Right lung (tissue), 5 donors: Measurements from ENCODE around the gene CHRNA7. TPM values are rescaled to one million over a fixed set of nuclear protein-coding genes. Genes with fewer than 3 reads are reported as not detected.
"Not testable (repeated sequence)": the region's sequence is repeated elsewhere in the genome, so short reads cannot be mapped to it uniquely, and the experiment has no call there.

ENCODE experiments used
- DNase-seq, 2 donors: peaks; one replicate each; pipeline ENCODE4 v3.0.0-alpha.2; 2013
- polyA plus RNA-seq, 5 donors: library from polyadenylated mRNA; unstranded; fragments of 120-200 nt; gene quantifications; one replicate each; pipeline versions ENCODE4 v1.2.1 to v1.2.3, GENCODE V29; 2013; ENCODE audit warnings: inconsistent platforms in 1 of 5, low replicate concordance in 1 of 5; ENCODE audit not compliant: insufficient read length in 5 of 5, insufficient read depth in 1 of 5

Gene CHRNA7
- polyA plus RNA-seq, 5 donors = 19.1 to 31.8 (median 23.1) TPM

DNA sequence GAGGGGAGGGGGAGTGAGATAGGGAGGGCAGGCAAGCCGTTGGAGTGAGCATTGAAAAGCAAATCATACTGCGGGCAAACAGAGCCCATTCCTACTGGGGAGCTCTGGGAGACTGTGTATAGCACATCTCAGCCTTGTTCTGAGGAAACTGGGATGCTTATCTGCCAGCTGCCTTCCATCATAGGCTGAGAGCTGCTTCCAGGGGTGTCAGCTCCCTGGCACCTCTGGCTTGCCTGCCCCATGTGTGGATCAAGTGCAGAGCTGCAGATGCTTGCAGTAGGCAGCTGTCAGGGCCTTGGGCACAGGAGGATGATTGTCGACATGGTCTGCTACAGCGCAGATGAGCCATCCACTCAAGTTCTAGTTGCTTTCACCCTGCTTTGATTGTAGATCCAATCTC lies 86.8 kb downstream of the CHRNA7 start:
- DNase-seq = no peak

DNA sequence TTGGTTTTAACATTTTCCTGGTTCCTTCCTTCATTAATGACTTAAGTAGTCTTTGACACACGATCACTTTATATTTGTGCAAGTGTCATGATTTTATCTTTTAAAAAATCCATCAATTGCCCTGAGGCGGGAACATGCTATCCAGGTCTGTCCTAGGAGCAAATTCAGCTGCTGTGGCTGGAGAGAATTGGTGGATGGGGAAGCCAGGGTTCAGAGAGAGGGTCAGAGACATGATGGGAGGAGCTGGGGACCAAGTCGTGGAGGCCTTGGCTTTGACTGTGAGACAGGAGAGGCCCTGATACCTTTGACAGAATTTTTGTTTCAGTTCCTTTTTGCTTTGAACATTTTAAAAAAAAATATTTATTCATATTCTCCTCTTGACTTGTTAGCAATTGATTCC lies 89.0 kb downstream of the CHRNA7 start:
- no peak for DNase-seq

DNA sequence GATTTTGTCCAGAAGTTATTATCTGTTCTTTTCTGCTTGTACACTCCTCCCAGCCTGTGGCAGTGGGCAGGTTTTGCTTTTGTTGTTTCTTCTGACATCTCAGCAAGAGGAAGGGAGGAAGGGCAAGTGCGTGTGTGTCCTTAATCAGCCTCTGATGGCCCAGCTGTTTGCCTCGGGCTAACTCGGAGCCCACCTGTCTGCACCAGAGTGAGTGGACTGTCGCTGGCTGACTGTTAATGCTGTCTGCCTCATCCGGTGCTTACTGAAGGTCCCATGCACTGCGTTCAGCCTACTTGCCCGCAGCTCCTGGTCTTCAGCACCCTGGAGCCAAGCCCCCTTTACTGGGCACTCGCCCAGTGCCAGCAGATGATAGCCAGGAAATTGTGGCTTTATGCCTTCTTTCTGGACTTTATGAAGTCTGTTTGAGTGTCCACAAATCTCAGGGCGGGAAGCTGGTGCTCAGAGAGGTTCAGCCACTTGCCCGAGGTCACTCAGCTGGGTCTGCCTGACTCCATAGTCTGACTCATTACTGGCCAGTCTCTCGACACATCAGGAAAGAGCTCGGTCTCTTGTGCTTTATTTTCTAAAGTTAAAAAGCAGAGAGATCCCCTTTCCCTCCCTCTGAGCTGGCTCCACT lies 89.5 kb downstream of the CHRNA7 start:
- DNase-seq = no peak

DNA sequence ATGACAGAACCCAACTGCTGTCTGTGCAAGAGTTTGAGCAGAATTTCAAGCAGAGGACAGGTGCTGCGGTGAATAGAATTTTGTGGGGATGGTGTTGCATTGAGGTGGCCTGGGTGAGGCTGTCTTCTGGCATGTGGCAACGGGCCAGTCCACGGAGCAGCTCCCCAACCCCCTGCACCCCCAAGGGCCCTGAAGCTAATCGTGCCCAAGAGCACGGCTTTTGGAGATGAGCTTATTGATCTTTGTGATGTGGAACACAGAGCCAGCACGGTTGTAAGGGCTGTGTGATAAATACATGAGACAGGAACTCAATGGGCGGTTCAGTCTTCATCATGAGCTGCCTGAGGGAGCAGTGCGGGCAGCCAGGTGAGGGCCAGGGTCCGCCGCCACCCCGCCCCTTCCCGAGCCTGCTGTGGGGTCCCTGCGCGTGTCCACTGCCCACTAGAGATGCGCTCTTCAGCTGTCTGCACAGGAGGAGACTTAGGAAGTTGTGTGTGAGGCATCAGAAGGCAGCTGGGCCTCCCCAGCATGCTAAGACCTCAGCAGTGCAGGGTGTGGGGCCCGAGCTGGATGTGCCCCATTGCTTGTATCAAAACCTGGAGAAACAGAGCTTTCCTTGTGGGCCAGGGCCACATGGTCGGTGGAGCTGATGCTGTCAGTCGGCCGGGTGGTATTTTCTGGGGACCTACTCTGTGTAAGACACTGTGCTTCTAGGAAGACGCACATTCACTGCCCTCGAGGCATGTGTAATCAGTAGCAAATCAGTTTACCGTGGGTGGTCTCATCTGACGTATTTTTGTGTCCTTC lies 90.5 kb downstream of the CHRNA7 start:
- DNase-seq = no peak

DNA sequence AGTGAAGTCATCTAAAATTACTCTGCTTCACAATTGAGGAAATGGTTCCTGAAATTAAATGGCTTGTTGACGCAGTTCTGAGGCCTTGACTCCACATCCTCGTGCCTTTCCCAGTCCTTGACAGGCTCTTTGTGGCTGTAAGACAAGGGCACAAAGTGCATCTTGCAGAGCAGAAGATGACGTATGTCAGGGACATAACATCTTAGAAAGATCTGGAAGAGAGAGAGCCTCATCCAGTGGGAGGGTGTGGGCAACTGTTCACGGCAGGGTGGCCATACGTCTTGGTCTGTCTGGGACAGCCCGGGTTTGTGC lies 91.0 kb downstream of the CHRNA7 start:
- DNase-seq = no peak

DNA sequence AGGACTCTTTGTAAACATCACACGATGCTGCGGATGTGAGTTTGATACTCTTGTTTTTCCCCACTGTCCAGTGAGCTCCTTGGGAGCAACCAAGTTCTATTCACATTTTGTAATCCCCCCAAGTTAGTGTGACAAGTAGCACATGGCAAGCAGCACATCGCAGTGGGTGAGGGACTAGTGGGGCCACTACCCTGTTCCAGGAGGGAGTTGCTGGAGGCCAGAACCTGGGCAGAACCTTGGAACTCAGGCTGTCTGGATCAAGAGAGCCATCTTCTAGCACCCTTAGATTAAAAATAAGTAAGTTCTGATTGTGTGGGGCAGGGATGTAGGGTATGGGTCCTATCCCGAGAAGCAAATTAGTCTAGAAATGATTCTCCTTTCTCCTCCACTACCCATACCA lies 91.7 kb downstream of the CHRNA7 start:
- DNase-seq = no peak

DNA sequence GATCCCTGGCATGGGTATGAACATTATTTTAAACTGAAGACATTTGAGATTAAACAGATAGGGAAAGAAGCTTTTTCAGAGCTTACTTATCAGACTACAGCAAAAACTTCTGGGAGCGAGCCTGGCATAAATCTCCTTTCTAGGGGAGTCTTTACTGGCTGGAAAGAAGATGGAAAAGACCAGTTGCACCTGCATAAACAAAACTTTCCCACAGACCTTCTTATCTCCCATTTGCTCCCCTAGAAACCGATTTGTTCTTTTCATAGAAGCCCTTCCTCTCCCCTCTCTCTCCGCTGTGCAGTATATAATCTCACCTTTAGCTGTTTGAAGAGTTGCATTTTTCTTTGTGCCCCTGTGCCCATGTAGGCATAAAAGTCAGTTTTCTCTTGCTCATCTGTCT lies 93.2 kb downstream of the CHRNA7 start:
- DNase-seq = no peak

DNA sequence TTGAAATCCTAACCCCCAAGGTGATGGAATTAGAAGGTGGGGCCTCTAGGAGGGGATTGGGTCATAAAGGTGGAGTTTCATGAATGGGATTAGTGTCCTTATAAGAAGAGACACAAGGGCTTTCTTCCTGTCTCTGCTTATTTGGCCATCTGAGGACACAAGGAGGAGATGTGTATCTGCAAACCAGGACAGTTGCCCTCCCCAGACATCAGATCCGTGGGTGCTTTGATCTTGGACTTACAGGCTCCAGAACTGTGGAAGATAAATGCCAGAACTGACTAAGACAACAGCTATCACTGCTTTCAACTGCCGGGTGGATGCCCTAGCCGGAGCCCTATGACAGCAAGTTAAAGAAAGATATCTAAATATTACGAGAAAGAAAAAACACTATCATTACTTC lies 94.4 kb downstream of the CHRNA7 start:
- no peak for DNase-seq

DNA sequence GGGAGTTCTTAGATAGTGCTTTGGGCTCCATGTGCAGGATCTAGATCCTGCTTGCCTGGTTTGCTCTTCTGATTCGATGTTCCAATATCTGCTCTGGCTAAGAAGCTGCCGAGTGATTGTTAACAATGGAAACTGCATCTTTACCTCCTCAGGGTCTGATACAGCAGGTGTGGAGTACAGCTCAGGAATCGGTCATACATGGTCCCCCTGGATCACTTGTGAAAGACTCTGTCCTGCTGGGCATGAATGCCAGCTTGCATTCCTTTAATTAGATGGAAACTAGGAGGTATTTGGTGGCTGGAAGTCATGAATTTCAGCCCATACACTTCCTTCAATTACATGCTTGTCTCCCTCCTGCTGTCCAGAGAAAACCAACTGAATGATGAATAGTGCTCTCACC lies 95.3 kb downstream of the CHRNA7 start:
- no peak for DNase-seq

DNA sequence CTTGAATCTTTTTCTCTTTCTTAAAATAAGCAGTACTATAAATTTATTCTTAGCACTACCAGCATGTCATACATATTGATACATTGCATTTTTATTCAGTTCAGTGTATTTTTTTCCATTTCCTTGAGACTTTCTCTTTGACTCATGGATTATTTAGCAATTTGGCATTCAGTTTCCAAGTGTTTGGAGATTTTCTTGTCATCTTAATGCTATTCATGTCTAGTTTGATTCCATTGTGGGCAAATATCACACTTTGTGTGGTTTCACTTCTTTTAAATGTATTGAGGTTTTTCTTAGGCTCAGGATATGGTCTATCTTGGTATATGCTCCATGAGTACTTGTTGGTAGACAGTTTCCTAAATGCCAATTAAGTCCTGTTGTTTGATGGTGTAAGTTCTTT lies 99.5 kb downstream of the CHRNA7 start:
- DNase-seq = no peak

DNA sequence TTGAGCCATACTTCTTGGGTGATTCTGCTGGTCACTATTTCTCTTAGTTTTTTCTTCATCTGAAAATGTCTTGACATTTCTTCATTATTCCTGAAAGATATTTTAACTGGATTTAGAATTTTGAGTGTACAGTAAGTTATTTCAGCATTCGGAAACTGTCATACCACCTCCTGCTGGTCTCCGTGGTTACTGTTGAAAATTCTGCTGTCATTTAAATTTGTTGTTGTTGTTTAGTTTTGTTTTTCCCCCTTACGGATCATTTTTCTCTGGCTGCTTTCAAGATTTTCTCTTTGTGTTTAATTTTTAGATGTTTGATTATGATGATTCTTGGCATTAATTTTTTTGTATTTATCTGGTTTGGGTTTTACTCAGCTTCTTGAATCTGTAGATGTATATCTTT lies 100.5 kb downstream of the CHRNA7 start:
- no peak for DNase-seq

DNA sequence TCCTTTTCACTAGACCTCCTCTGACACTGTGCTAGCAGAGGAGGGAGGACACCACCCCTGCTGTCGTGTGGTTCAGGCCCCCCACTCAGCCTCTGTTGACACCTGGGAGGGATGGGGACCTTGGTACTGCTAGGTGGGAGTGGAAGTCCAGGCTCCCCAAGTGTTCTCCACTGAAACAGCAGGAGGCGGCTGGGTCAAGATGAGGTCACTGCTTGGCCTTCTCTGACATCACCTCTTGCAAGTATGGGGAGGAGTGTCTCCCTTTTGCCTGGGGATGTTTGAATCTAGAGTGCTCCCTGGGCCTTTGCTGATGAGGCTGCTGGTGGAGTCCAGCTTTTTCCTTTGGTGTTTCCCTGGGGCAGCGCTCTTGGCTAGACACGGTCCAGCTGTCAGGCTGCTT lies 101.5 kb downstream of the CHRNA7 start:
- DNase-seq = no peak

DNA sequence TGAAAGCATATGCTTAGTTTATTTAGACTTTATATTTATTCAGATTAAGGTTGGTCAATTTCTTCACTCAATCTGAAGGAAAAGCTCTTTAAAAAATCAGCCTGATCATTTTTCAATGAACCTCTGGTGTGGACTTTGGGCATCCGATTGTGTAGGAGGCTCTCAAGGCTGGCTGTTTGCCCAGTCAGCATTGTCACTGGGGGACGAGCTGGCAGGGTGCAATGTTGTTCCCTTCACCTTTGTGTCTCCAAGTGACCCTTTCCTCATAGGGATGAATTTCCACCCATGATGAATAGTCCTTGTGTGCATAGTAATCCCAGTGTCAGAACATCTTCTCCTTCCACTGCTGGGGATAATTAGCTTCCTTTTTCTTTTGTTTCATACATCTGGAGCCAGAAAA lies 102.5 kb downstream of the CHRNA7 start:
- DNase-seq = no peak

DNA sequence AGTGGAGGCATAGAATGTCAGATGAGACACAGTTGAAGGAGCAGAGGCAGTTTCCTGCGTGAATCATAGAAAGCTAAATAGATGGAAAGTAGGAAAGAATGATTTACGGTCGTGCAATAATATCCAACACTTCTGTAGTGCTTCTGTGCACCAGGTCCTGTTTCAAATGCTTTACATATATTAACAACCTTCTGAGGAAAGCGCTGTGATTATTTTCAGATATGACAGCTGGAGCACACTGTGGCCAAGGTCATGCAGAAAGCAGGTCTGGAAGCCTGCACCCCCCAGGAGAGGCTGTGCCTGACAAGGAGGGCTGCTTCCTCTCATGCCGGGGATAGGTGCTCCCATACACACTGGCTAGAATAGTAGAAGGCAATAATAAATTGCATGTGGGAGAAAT lies 104.5 kb downstream of the CHRNA7 start:
- DNase-seq = no peak

DNA sequence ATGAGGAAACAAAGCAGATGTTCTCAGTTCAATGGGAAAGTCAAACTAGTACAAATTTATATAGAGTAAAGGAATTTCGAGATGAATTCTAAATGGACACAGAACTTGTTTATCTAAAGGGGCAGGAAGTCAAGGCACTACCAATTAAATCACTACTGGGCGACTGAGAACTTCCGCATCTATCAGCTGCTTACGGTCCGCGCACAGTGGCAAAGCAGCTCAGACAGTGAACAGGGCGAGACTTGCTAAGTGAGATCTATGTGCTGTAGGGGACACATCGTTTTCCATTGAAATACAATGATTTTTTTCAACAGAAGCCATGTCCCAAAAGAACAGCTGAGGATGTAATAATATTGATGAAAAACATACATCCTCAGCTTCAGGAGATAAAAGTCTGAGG lies 105.0 kb downstream of the CHRNA7 start:
- DNase-seq = peak in 1 of 2 donors; percentile 2

DNA sequence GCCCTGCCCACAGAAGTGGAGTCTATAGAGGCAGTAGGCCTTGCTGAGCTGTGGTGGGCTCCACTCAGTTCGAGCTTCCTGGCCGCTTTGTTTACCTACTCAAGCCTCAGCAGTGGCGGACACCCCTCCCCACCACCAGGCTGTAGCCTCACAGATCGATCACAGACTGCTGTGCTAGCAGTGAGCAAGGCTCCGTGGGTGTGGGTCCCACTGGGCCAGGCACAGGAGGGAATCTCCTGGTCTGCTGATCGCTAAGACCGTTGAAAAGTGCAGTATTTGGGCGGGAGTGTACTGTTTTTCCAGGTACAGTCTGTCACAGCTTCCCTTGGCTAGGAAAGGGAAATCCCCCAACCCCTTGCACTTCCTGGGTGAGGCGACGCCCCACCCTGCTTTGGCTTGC lies 115.2 kb downstream of the CHRNA7 start:
- DNase-seq = not testable (repeated sequence)

DNA sequence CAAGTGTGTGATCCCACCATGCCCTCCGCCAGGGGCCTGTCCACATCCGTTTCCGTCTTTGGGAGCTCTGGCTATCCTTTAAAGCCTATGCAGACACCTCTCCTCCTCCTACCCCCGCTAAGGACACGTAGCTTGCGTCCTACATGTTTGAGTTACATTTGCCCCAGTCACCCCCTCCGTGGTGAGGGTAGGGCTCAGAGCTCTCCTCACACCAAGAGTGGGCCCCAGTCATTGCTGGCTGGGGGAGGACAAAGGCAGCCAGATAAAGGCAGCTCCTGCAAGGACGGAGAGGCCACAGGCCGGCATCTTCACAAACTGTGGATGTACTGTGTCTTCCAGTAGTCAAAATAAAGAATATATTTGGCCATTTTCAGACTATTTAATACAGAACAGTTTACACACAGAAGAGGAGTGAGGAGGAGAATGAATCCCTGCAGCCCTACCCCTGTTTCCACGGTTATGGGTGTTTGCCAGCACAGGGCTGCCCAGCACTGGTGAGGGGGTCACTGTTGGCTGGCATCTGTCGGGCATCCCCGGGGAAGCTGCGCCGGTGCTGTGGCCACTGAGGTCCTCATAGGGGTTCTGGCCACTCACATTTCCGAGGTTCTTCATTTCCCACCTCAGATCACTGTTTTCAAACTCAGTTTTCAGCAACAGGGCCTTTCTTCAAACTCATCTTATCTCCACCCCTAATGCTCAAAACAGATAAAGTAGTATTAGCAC lies 118.7 kb downstream of the CHRNA7 start:
- DNase-seq = no peak

DNA sequence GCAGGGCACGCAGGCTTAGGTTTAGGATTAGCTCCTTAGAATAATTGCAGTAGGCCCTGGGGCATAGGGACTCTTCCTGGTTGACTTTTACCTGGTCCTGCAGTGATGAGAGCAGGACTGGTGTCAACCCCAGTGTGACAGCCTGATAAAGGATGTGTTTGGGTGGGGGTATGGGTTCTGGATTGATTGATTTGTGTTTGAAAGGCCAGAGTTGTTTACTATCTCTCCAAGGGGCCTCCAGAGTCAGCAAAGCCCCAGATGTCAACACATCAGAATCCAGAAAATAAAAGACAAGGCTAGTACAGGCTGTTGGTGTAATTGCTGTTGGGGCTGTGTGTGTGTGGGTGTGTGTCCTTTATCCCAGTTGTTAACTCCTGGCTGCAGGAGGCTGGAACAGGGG lies 122.3 kb downstream of the CHRNA7 start:
- no peak for DNase-seq

DNA sequence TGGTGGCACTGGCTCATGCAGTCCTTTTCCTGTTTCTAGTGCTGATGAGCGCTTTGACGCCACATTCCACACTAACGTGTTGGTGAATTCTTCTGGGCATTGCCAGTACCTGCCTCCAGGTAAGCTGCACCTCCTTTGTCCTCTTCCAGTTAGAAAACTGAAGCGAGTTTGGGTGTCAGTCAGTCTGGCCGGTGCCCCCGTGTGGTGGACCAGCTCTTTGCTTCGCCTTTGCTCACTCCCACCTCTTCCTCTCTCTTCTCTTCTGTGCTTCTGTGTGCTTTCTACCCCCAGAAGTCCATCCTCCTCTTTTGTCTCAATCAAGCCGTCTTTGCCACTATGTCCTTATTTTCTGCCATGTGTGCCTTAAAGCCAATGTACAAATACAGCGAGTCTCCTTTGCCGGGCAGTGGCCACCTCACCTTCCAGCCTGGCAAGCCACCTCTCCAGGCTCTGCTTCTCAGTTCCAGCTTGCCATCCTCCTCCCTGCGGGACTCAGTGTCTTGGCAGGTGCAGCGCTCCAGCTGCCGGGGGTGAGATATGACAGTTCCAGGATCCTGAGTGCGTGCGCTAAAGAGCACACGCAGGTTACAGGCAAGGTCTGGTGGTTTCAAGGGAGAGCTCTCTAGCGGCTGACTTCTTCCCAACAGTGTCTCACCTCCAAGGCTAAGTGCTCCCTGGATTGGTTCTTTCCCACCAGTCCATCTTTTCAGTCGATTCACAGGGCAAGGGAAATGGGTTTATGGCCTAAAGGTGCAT lies 123.7 kb downstream of the CHRNA7 start:
- not testable (repeated sequence) for DNase-seq

DNA sequence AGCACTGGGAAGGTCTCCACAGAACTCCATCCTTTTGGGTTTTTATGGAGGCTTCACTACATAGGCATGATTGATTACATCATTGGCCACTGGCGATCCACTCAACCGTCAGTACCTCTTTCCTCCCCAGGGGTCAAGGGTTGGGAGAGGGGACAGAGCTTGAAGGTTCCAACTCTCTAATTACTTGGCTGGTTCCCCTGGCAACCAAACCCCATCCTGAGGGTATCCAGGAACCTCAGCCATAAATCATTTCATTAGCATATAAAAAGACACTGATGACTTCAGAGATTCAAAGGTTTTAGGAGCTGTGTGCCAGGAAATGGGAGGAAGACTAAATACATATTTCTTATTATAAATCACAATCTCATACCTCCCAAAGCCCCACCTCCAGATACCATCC lies 131.8 kb downstream of the CHRNA7 start:
- not testable (repeated sequence) for DNase-seq

DNA sequence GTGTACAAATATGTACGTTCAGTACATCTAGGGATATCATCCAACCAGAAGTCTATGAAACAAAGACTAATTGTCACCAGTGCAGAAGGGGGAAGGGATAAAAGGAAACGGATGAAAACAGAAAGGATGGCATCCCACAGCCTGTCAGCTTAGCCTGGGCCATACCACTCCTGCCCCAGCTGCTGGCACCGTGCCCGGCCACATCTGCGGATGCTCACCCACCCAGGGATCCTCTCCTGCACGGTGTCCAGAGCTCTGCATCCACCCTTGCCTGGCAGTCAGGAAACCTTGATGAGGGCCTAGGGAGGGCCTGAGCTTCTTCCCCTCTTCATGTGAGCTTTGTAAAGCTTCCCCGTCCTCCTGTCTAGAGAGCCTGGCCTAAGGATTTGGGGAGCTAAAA lies 133.8 kb downstream of the CHRNA7 start:
- DNase-seq = not testable (repeated sequence)

DNA sequence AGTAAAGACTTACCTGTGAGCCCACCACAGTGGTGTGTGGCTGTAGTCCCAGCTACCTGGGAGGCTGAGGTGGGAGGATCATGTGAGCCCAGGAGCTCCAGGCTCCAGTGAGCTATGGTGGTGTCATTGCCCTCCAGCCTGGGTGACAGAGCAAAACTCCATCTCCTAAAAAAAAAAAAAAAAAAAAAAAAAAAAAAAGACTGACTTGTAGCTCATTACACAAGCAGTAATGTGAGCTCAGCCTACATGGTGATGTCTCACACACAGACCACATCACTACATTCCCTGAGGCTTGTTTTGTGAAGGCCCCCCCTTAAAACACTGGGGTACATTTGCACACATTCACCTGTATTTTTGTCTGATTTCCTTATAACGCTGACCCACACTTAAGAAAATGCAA lies 134.4 kb downstream of the CHRNA7 start:
- not testable (repeated sequence) for DNase-seq
